Erythroblast (primary cell): ENCODE data around the gene CES3.
"Not testable (repeated sequence)": the region's sequence is repeated elsewhere in the genome, so short reads cannot be mapped to it uniquely, and the experiment has no call there.

ENCODE experiments used
- GATA1 ChIP-seq: IDR thresholded peaks from 2 replicates; pipeline ENCODE4 v1.6.1; 2011; ENCODE audit warnings: low read depth, mild to moderate bottlenecking, control low read depth, low read length, moderate library complexity
- POLR2A ChIP-seq: IDR thresholded peaks from 2 replicates; pipeline ENCODE4 v1.6.1; 2011; ENCODE audit warnings: mild to moderate bottlenecking, low read length

GRCh38 chr16:66993558-66993957, 32.5 kb downstream of the CES3 start:
- TF ChIP-seq POLR2A, GATA1: not testable (repeated sequence)
